Measurements from ENCODE around the gene MRPS26.
"Not testable (repeated sequence)": the region's sequence is repeated elsewhere in the genome, so short reads cannot be mapped to it uniquely, and the experiment has no call there.

The MRPS26 gene

GRCh38 chr20:3043322-3043721 is 2.5 kb upstream of the MRPS26 start, which contains the start of gene GNRH2:
TSS of gene GNRH2 (plus strand) at chr20:3043622. CDS start at chr20:3044415, 793 bp downstream.
- no peak for DNase-seq

- DNase-seq, result no peak
Observed at GRCh38 chr20:3044336-3044965, 1.4 kb upstream of the MRPS26 start.

GRCh38 chr20:3045042-3045815 is 623 bp upstream of the MRPS26 start:
- peak; percentile 48 to 60 for DNase-seq

- DNase-seq, result no peak
Observed at GRCh38 chr20:3046677-3047462, 1.0 kb downstream of the MRPS26 start.

GRCh38 chr20:3047486-3048419 is 1.9 kb downstream of the MRPS26 start:
- no peak for DNase-seq

GRCh38 chr20:3051385-3052019 is 5.7 kb downstream of the MRPS26 start:
- DNase-seq, result no peak

GRCh38 chr20:3059489-3059888 is 13.6 kb downstream of the MRPS26 start:
- no peak for DNase-seq

- not testable (repeated sequence) for DNase-seq
Observed at GRCh38 chr20:3064119-3064518, 18.3 kb downstream of the MRPS26 start.

- no peak for DNase-seq
Observed at GRCh38 chr20:3067139-3068014, 21.5 kb downstream of the MRPS26 start.

GRCh38 chr20:3068075-3068474 is 22.2 kb downstream of the MRPS26 start:
- no peak for DNase-seq

- DNase-seq, result peak; percentile 30 to 41
Observed at GRCh38 chr20:3068986-3069900, 23.4 kb downstream of the MRPS26 start.

GRCh38 chr20:3070725-3071124 is 24.9 kb downstream of the MRPS26 start:
- DNase-seq, result no peak

- DNase-seq, result no peak
Observed at GRCh38 chr20:3071266-3071609, 25.4 kb downstream of the MRPS26 start.

- peak; percentile 73 to 77 for DNase-seq
Observed at GRCh38 chr20:3071610-3072529, 26.0 kb downstream of the MRPS26 start, which contains the start of gene OXT. TSS of gene OXT (plus strand) at chr20:3071620. CDS start at chr20:3071656, 36 bp downstream.

GRCh38 chr20:3072530-3073250 is 26.8 kb downstream of the MRPS26 start:
- no peak for DNase-seq

GRCh38 chr20:3073251-3073643 is 27.4 kb downstream of the MRPS26 start:
- not testable (repeated sequence) for DNase-seq

- no peak for DNase-seq
Observed at GRCh38 chr20:3074812-3075211, 29.0 kb downstream of the MRPS26 start.

- DNase-seq, result not testable (repeated sequence)
Observed at GRCh38 chr20:3075315-3075714, 29.5 kb downstream of the MRPS26 start.

Data from CD4-positive, alpha-beta T cell treated with Interferon alpha-2 for 1 hour (primary cell).